ENCODE data around the gene KRT37. TPM values are rescaled to one million over a fixed set of nuclear protein-coding genes. Genes with fewer than 3 reads are reported as not detected.

Gene KRT37
- total RNA-seq, 4 donors from 2014 or later, result not detected

DNA sequence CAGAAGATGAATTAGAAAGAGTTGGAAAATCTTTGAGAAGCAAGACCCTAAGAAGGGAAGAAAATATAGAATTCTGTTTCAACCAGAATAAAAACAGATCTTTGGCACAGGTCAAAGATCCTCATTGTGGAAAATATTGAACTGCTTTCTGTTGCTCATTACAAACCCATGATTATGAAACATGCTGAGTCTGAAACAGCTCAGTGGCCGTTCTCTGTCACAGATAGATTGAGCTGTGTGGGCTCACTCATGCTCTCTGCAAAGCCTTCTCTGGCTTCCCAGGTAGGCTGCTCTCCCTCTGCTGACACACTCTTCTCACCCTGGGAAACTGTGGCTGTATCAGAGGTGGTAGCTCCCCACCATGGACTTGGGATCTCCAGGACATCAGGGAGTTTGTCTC, 19.8 kb upstream of the KRT37 start:
- DNase-seq (ENCODE audit: low spot score in 2 of 2), result no peak
- intact Hi-C loops (cut with DNase I; ENCODE audit: low total_unique reads), result no loop called here
- H3K4me3 ChIP-seq (ENCODE audit: low read depth, poor library complexity, severe bottlenecking), result no peak overlapping the region
- 19 to 20% methylated on average over 1 of the region's 1 CpG for WGBS, 2 donors
- TF ChIP-seq POLR2A (IDR thresholded peaks at IDR 0.05), result no peak
- TF ChIP-seq, protein P1, sequence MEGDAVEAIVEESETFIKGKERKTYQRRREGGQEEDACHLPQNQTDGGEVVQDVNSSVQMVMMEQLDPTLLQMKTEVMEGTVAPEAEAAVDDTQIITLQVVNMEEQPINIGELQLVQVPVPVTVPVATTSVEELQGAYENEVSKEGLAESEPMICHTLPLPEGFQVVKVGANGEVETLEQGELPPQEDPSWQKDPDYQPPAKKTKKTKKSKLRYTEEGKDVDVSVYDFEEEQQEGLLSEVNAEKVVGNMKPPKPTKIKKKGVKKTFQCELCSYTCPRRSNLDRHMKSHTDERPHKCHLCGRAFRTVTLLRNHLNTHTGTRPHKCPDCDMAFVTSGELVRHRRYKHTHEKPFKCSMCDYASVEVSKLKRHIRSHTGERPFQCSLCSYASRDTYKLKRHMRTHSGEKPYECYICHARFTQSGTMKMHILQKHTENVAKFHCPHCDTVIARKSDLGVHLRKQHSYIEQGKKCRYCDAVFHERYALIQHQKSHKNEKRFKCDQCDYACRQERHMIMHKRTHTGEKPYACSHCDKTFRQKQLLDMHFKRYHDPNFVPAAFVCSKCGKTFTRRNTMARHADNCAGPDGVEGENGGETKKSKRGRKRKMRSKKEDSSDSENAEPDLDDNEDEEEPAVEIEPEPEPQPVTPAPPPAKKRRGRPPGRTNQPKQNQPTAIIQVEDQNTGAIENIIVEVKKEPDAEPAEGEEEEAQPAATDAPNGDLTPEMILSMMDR (IDR thresholded peaks at IDR 0.05), result no peak

- no peak overlapping the region for H3K4me3 ChIP-seq (ENCODE audit: low read depth, poor library complexity, severe bottlenecking)
- 83 to 86% methylated on average over 4 of the region's 4 CpGs for WGBS, 2 donors
- TF ChIP-seq, protein P1 (IDR thresholded peaks at IDR 0.05), result no peak
- no peak for TF ChIP-seq POLR2A (IDR thresholded peaks at IDR 0.05)
- no peak for DNase-seq (ENCODE audit: low spot score in 2 of 2)
- intact Hi-C loops (cut with DNase I; ENCODE audit: low total_unique reads), result no loop called here
Measured at GRCh38 chr17:41442739-41443138, 18.4 kb upstream of the KRT37 start.

DNA sequence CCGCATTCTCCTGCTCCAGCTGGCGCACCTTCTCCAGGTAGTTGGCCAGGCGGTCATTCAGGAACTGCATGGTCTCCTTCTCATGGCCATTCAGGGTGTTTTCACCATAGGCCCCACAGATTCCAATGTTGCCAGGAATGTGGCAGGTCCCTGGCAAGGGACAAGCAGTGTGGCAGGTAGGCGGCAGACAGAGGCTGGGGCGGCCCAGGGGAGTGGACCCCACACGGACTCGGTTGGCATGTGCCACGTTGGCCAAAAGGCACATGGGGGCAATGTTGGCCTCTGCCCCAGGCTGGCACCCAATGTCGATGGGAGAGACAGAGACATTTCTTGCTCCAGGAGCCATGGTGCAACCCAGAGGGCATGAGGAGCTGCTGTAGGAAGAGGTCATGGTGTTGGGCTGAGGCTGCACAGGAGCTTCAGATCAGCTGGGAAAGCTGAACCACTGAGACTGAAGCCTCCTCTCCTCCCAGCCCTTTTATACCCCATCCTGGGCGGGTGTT, 16.2 kb upstream of the KRT37 start, which contains the start of gene KRT38:
TSS of gene KRT38 (minus strand) at position 453 of the 503 bp plus-strand sequence. CDS start at position 391, 62 bp downstream.
- TF ChIP-seq, protein P1 (IDR thresholded peaks at IDR 0.05), result no peak
- TF ChIP-seq POLR2A (IDR thresholded peaks at IDR 0.05), result no peak
- intact Hi-C loops (cut with DNase I; ENCODE audit: low total_unique reads), result no loop called here
- no peak for DNase-seq (ENCODE audit: low spot score in 2 of 2)
- H3K4me3 ChIP-seq (ENCODE audit: low read depth, poor library complexity, severe bottlenecking), result no peak within 1 kb of the TSS
- 94 to 97% methylated on average over 10 of the region's 10 CpGs for WGBS, 2 donors

DNA sequence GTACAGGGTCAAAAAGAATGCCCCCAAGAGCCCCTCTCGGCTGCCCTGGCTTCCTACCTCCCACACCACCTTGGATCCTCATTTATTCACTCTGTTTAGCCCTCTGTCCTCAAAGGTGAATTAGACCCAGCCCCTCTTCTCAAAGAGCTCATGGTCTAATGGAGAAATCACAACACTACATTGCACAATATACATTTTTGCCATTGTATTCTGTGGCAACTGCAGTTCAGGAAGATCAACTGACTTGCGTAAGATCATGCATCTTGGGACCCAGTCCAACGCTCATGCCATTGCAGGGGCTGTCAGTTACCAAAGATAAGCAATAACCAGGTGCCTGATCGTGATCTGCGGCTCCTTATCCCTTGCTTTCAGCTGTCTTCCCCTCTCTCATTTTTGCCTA, 15.0 kb upstream of the KRT37 start:
- H3K4me3 ChIP-seq (ENCODE audit: low read depth, poor library complexity, severe bottlenecking), result no peak overlapping the region
- intact Hi-C loops (cut with DNase I; ENCODE audit: low total_unique reads), result no loop called here
- 91 to 92% methylated on average over 4 of the region's 5 CpGs for WGBS, 2 donors
- no peak for DNase-seq (ENCODE audit: low spot score in 2 of 2)
- TF ChIP-seq, protein P1 (IDR thresholded peaks at IDR 0.05), result no peak
- no peak for TF ChIP-seq POLR2A (IDR thresholded peaks at IDR 0.05)

GRCh38 chr17:41437769-41438168, 13.4 kb upstream of the KRT37 start:
- intact Hi-C loops (cut with DNase I; ENCODE audit: low total_unique reads), result no loop called here
- 83 to 92% methylated on average over 9 of the region's 9 CpGs for WGBS, 2 donors

More at GRCh38 chr17:41437769-41438168, 13.4 kb upstream of the KRT37 start:
- DNase-seq (ENCODE audit: low spot score in 2 of 2), result no peak
- no peak overlapping the region for H3K4me3 ChIP-seq (ENCODE audit: low read depth, poor library complexity, severe bottlenecking)
- TF ChIP-seq POLR2A (IDR thresholded peaks at IDR 0.05), result no peak
- TF ChIP-seq, protein P1 (IDR thresholded peaks at IDR 0.05), result no peak
